Brain microvascular endothelial cell (primary cell): ENCODE data around the gene HLCS.
A peak's percentile ranks its signal among the peaks of the same experiment; 100 is the strongest.

Experiments used
- DNase-seq: peaks from one replicate; pipeline ENCODE4 v3.0.0-alpha.2; 2020
- H3K27ac ChIP-seq: fragments of 250-450 bp; sonication (Bioruptor Pico); 2 replicates; pipeline ENCODE4 v1.5.1; 2020; ENCODE audit warnings: mild to moderate bottlenecking, moderate library complexity
- H3K27me3 ChIP-seq: fragments of 250-450 bp; sonication (Bioruptor Pico); replicated peaks from 2 replicates; pipeline ENCODE4 v1.5.1; 2020; ENCODE audit warnings: mild to moderate bottlenecking
- H3K36me3 ChIP-seq: fragments of 250-450 bp; sonication (Bioruptor Pico); replicated peaks from 2 replicates; pipeline ENCODE4 v1.5.1; 2020; ENCODE audit warnings: mild to moderate bottlenecking
- H3K4me3 ChIP-seq: 2 replicates; pipeline ENCODE4 v1.5.1; 2011; ENCODE audit warnings: low read depth, mild to moderate bottlenecking, control low read depth, low read length, moderate library complexity
- CTCF ChIP-seq: IDR thresholded peaks from 2 replicates; pipeline ENCODE4 v1.5.1; 2011; ENCODE audit warnings: low read depth, mild to moderate bottlenecking, moderate library complexity, low read length, control low read depth, inconsistent platforms; ENCODE audit errors: missing control alignments
- in situ Hi-C: cut with HindIII; loops from 2 replicates; pipeline ENCODE4 v1.10.0; 2017; ENCODE audit warnings: low sequenced_read_pairs, low pct_ligation_motif_present

The HLCS gene

GRCh38 chr21:36856643-36857042 lies 109.8 kb downstream of the HLCS start:
- in situ Hi-C loops, result no loop called here
- Histone ChIP-seq H3K27ac (no peak overlapping the region), H3K36me3 (no peaks in the 10 kb centered on the region), H3K4me3 (no peak overlapping the region), H3K27me3 (no peaks in the 10 kb centered on the region)
- no peak for TF ChIP-seq CTCF
- DNase-seq, result no peak

- Histone ChIP-seq H3K4me3 (no peak overlapping the region), H3K27me3 (no peaks in the 10 kb centered on the region), H3K27ac (no peak overlapping the region), H3K36me3 (no peaks in the 10 kb centered on the region)
- DNase-seq, result peak; percentile 53
- peak; percentile 79 for TF ChIP-seq CTCF
- in situ Hi-C loops, result no loop called here
These were observed 112.1 kb downstream of the HLCS start for GRCh38 chr21:36854391-36854790.

- Histone ChIP-seq H3K27ac (no peak overlapping the region), H3K4me3 (no peak overlapping the region), H3K36me3 (no peaks in the 10 kb centered on the region), H3K27me3 (no peaks in the 10 kb centered on the region)
- TF ChIP-seq CTCF, result no peak
- in situ Hi-C loops, result no loop called here
- no peak for DNase-seq
These were observed 113.6 kb downstream of the HLCS start for GRCh38 chr21:36852864-36853263.

- DNase-seq, result no peak
- in situ Hi-C loops, result no loop called here
- Histone ChIP-seq H3K4me3 (no peak overlapping the region), H3K27me3 (no peaks in the 10 kb centered on the region), H3K27ac (no peak overlapping the region), H3K36me3 (no peaks in the 10 kb centered on the region)
- TF ChIP-seq CTCF, result no peak
These were observed 114.2 kb downstream of the HLCS start for GRCh38 chr21:36852293-36852692.

GRCh38 chr21:36851121-36851520 lies 115.3 kb downstream of the HLCS start:
- in situ Hi-C loops, result no loop called here
- no peak for TF ChIP-seq CTCF

GRCh38 chr21:36850372-36850771 lies 116.1 kb downstream of the HLCS start:
- Histone ChIP-seq H3K27me3 (no peaks in the 10 kb centered on the region), H3K36me3 (no peaks in the 10 kb centered on the region), H3K4me3 (no peak overlapping the region), H3K27ac (no peak overlapping the region)
- in situ Hi-C loops, result no loop called here
- TF ChIP-seq CTCF, result no peak
- DNase-seq, result no peak

More at GRCh38 chr21:36851121-36851520, 115.3 kb downstream of the HLCS start:
- no peaks in the 10 kb centered on the region for H3K27me3 ChIP-seq
- H3K36me3 ChIP-seq, result no peaks in the 10 kb centered on the region
- H3K4me3 ChIP-seq, result no peak overlapping the region
- DNase-seq, result no peak
- no peak overlapping the region for H3K27ac ChIP-seq
